ENCODE measurements around the gene HOXA6.

The HOXA6 gene

GRCh38 chr7:27131390-27131819 is 16.2 kb downstream of the HOXA6 start:
- no peak overlapping the region for H3K27ac ChIP-seq (ENCODE audit: low read length)
- TF ChIP-seq EZH2 (IDR thresholded peaks at IDR 0.05; ENCODE audit: borderline replicate concordance, low read depth, low read length, severe bottlenecking) = no peak
- TF ChIP-seq, protein P1, sequence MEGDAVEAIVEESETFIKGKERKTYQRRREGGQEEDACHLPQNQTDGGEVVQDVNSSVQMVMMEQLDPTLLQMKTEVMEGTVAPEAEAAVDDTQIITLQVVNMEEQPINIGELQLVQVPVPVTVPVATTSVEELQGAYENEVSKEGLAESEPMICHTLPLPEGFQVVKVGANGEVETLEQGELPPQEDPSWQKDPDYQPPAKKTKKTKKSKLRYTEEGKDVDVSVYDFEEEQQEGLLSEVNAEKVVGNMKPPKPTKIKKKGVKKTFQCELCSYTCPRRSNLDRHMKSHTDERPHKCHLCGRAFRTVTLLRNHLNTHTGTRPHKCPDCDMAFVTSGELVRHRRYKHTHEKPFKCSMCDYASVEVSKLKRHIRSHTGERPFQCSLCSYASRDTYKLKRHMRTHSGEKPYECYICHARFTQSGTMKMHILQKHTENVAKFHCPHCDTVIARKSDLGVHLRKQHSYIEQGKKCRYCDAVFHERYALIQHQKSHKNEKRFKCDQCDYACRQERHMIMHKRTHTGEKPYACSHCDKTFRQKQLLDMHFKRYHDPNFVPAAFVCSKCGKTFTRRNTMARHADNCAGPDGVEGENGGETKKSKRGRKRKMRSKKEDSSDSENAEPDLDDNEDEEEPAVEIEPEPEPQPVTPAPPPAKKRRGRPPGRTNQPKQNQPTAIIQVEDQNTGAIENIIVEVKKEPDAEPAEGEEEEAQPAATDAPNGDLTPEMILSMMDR (IDR thresholded peaks at IDR 0.05; ENCODE audit: borderline replicate concordance, extremely low read depth, low read length, poor library complexity, severe bottlenecking) = no peak
- no peak overlapping the region for H3K4me2 ChIP-seq (ENCODE audit: insufficient read depth, low read length)
- no peaks in the 10 kb centered on the region for H3K36me3 ChIP-seq (ENCODE audit: insufficient read depth, low read length)
- H3K4me1 ChIP-seq (ENCODE audit: insufficient read depth, low read length) = no peaks in the 10 kb centered on the region
- H3K4me3 ChIP-seq (ENCODE audit: low read depth in 1 of 2, low read length in 2 of 2) = no peak overlapping the region
- H3K9ac ChIP-seq (ENCODE audit: low read depth, low read length) = no peak overlapping the region
- ATAC-seq (ENCODE audit: insufficient read depth, low read depth) (no peak), DNase-seq (no peak)
- H3K9me3 ChIP-seq (ENCODE audit: insufficient read depth, low read length, severe bottlenecking) = no peaks in the 10 kb centered on the region
- no peak overlapping the region for H2AFZ ChIP-seq (ENCODE audit: low read depth, low read length)
- no peaks in the 10 kb centered on the region for H3K27me3 ChIP-seq (ENCODE audit: insufficient read depth, low read length, poor library complexity)
- H4K20me1 ChIP-seq (ENCODE audit: insufficient read depth, low read length) = no peaks in the 10 kb centered on the region
- H3K79me2 ChIP-seq (ENCODE audit: insufficient read depth, low read length) = no peaks in the 10 kb centered on the region

GRCh38 chr7:27130540-27131389 is 16.8 kb downstream of the HOXA6 start, which contains the start of gene HOXA4:
TSS of gene HOXA4 (minus strand) at chr7:27130757. CDS start at chr7:27130733, 24 bp downstream.
- no peaks in the 10 kb centered on the region for H4K20me1 ChIP-seq (ENCODE audit: insufficient read depth, low read length)

GRCh38 chr7:27129729-27130539 is 17.6 kb downstream of the HOXA6 start:
- Histone ChIP-seq H3K9me3 (ENCODE audit: insufficient read depth, low read length, severe bottlenecking) (no peaks in the 10 kb centered on the region), H3K79me2 (ENCODE audit: insufficient read depth, low read length) (no peaks in the 10 kb centered on the region), H3K4me2 (ENCODE audit: insufficient read depth, low read length) (no peak overlapping the region), H4K20me1 (ENCODE audit: insufficient read depth, low read length) (no peaks in the 10 kb centered on the region), H3K36me3 (ENCODE audit: insufficient read depth, low read length) (no peaks in the 10 kb centered on the region), H3K27ac (ENCODE audit: low read length) (no peak overlapping the region), H3K9ac (ENCODE audit: low read depth, low read length) (no peak overlapping the region), H2AFZ (ENCODE audit: low read depth, low read length) (no peak overlapping the region), H3K4me3 (ENCODE audit: low read depth in 1 of 2, low read length in 2 of 2) (no peak overlapping the region), H3K27me3 (ENCODE audit: insufficient read depth, low read length, poor library complexity) (no peaks in the 10 kb centered on the region), H3K4me1 (ENCODE audit: insufficient read depth, low read length) (no peaks in the 10 kb centered on the region)
- no peak for DNase-seq
- no peak for ATAC-seq (ENCODE audit: insufficient read depth, low read depth)
- TF ChIP-seq EZH2 (IDR thresholded peaks at IDR 0.05; ENCODE audit: borderline replicate concordance, low read depth, low read length, severe bottlenecking) = no peak
- TF ChIP-seq, protein P1 (IDR thresholded peaks at IDR 0.05; ENCODE audit: borderline replicate concordance, extremely low read depth, low read length, poor library complexity, severe bottlenecking) = no peak

More at GRCh38 chr7:27130540-27131389, 16.8 kb downstream of the HOXA6 start, which contains the start of gene HOXA4:
- DNase-seq = no peak
- H3K9ac ChIP-seq (ENCODE audit: low read depth, low read length) = no peak within 1 kb of the TSS
- TF ChIP-seq EZH2 (IDR thresholded peaks at IDR 0.05; ENCODE audit: borderline replicate concordance, low read depth, low read length, severe bottlenecking) = no peak
- TF ChIP-seq, protein P1 (IDR thresholded peaks at IDR 0.05; ENCODE audit: borderline replicate concordance, extremely low read depth, low read length, poor library complexity, severe bottlenecking) = no peak
- no peaks in the 10 kb centered on the region for H3K9me3 ChIP-seq (ENCODE audit: insufficient read depth, low read length, severe bottlenecking)
- H3K4me1 ChIP-seq (ENCODE audit: insufficient read depth, low read length) = no peaks in the 10 kb centered on the region
- no peak within 1 kb of the TSS for H3K27ac ChIP-seq (ENCODE audit: low read length)
- no peak within 1 kb of the TSS for H2AFZ ChIP-seq (ENCODE audit: low read depth, low read length)
- no peak within 1 kb of the TSS for H3K4me3 ChIP-seq (ENCODE audit: low read depth in 1 of 2, low read length in 2 of 2)
- no peak for ATAC-seq (ENCODE audit: insufficient read depth, low read depth)
- no peaks in the 10 kb centered on the region for H3K36me3 ChIP-seq (ENCODE audit: insufficient read depth, low read length)
- no peaks in the 10 kb centered on the region for H3K27me3 ChIP-seq (ENCODE audit: insufficient read depth, low read length, poor library complexity)
- no peak within 1 kb of the TSS for H3K4me2 ChIP-seq (ENCODE audit: insufficient read depth, low read length)
- no peaks in the 10 kb centered on the region for H3K79me2 ChIP-seq (ENCODE audit: insufficient read depth, low read length)

Data from DND-41 (cell line).